HCT116 (cell line): Measurements from ENCODE around the gene WDR44. TPM values are rescaled to one million over a fixed set of nuclear protein-coding genes. Genes with fewer than 3 reads are reported as not detected.

Experiments used
- ATAC-seq: fragments of 200-7000 bp; cut with Tn5 transposase; 2 replicates; pipeline ENCODE4 v1.9.1; 2020; ENCODE audit warnings: mild to moderate bottlenecking, moderate library complexity
- BruUV-seq: library from RNA; stranded (reverse); fragments of 400-500 nt; replicated peaks from 2 replicates; lab custom pipeline; 2021; lab: Mats Ljungman, UMichigan
- CTCF ChIA-PET: fragments of 300-600 bp; sonication (Branson Sonifier 250); formaldehyde crosslinking; loops from one replicate; lab custom pipeline; 2021; ENCODE audit warnings: antibody characterized with exemption; lab: Charles Lee
- POLR2A ChIA-PET: fragments of 300-600, 350-600 bp; sonication (Branson Sonifier 250); formaldehyde crosslinking; loops from one replicate; lab custom pipeline; 2021; ENCODE audit warnings: antibody characterized with exemption; lab: Charles Lee
- RAD21 ChIA-PET, 2 experiments: fragments of 300-600 bp; sonication (Branson Sonifier 250); formaldehyde crosslinking; loops; one replicate each; lab custom pipeline; 2023; ENCODE audit warnings: low total read pairs in 2 of 2; ENCODE audit not compliant: uncharacterized antibody in 2 of 2, unreplicated experiment in 2 of 2, low non-redundant PET in 1 of 2; lab: Charles Lee
- DNase-seq: peaks from one replicate; pipeline ENCODE4 v3.0.0-alpha.2; 2010; ENCODE audit warnings: low read depth, low spot score
- H2AFZ ChIP-seq: fragments of 200-600 bp; shearing (Covaris generic), sonication (generic); 2 replicates; pipeline ENCODE4 v1.6.1; 2017; ENCODE audit warnings: low read depth, mixed run types, mixed read lengths, antibody characterized with exemption, low read length; ENCODE audit not compliant: poor library complexity, severe bottlenecking
- H3K27ac ChIP-seq: 2 replicates; pipeline ENCODE4 v1.5.1; 2012; ENCODE audit warnings: low read depth, low read length
- H3K27me3 ChIP-seq: fragments of 200-600 bp; sonication (generic); 2 replicates; pipeline ENCODE4 v1.6.1; 2016; ENCODE audit warnings: mixed run types, low read length, mixed read lengths; ENCODE audit not compliant: insufficient read depth
- H3K36me3 ChIP-seq, 2 experiments: fragments of 200-500 bp in 1 of 2; fragments of 200-600 bp in 1 of 2; sonication (Bioruptor generic) in 1 of 2; sonication (generic) in 1 of 2; 2 replicates each; pipeline versions ENCODE4 v1.5.1 to v1.6.1; 2014 to 2016; ENCODE audit warnings: low read length in 2 of 2, inconsistent platforms in 1 of 2, mixed read lengths in 1 of 2, mixed run types in 1 of 2; ENCODE audit not compliant: insufficient read depth in 2 of 2, control insufficient read depth in 1 of 2
- H3K4me1 ChIP-seq, 2 experiments: fragments of 200-600 bp in 1 of 2; sonication (generic) in 1 of 2; 2 replicates each; pipeline versions ENCODE4 v1.5.1 to v1.6.1; 2012 to 2017; ENCODE audit warnings: low read length in 2 of 2, inconsistent platforms in 1 of 2, mild to moderate bottlenecking in 1 of 2, mixed read lengths in 1 of 2, mixed run types in 1 of 2, moderate library complexity in 1 of 2; ENCODE audit not compliant: insufficient read depth in 2 of 2, control insufficient read depth in 1 of 2
- H3K4me2 ChIP-seq: fragments of 200-600 bp; sonication (generic); 2 replicates; pipeline ENCODE4 v1.6.1; 2017; ENCODE audit warnings: mixed run types, low read length, mixed read lengths
- H3K4me3 ChIP-seq, 2 experiments: fragments of 200-600 bp in 1 of 2; sonication (generic) in 1 of 2; replicated peaks in 1 of 2; 2 replicates each; pipeline ENCODE4 v1.5.1; 2011 to 2016; ENCODE audit warnings: low read length in 2 of 2, control low read depth in 1 of 2, low read depth in 1 of 2, mild to moderate bottlenecking in 1 of 2, mixed read lengths in 1 of 2, mixed run types in 1 of 2
- H3K79me2 ChIP-seq: fragments of 200-600 bp; sonication (generic); 2 replicates; pipeline ENCODE4 v1.6.1; 2017; ENCODE audit warnings: mild to moderate bottlenecking, mixed run types, low read length, moderate library complexity, mixed read lengths; ENCODE audit not compliant: insufficient read depth
- H3K9ac ChIP-seq: fragments of 200-600 bp; sonication (generic); 2 replicates; pipeline ENCODE4 v1.6.1; 2016; ENCODE audit warnings: low read length, mixed read lengths
- H3K9me2 ChIP-seq: fragments of 200-600 bp; sonication (generic), shearing (Covaris generic); 2 replicates; pipeline ENCODE4 v1.6.1; 2017; ENCODE audit warnings: mixed run types, mild to moderate bottlenecking, moderate library complexity; ENCODE audit not compliant: insufficient read depth
- H3K9me3 ChIP-seq, 2 experiments: fragments of 200-500 bp in 1 of 2; fragments of 200-600 bp in 1 of 2; sonication (Bioruptor generic) in 1 of 2; sonication (generic) in 1 of 2; 2 replicates each; pipeline ENCODE4 v1.6.1; 2014 to 2017; ENCODE audit warnings: low read length in 2 of 2, mixed read lengths in 2 of 2, inconsistent platforms in 1 of 2, low read depth in 1 of 2, mild to moderate bottlenecking in 1 of 2, mixed run types in 1 of 2, moderate library complexity in 1 of 2; ENCODE audit not compliant: control insufficient read depth in 1 of 2, insufficient read depth in 1 of 2
- H4K20me1 ChIP-seq: fragments of 200-600 bp; sonication (generic), shearing (Covaris generic); 2 replicates; pipeline ENCODE4 v1.6.1; 2017; ENCODE audit warnings: mixed run types, mild to moderate bottlenecking, moderate library complexity; ENCODE audit not compliant: insufficient read depth
- ATF3 ChIP-seq: IDR thresholded peaks from 2 replicates; pipeline ENCODE4 v1.6.1; 2012
- CBX3 ChIP-seq: IDR thresholded peaks from 2 replicates; pipeline ENCODE4 v1.6.1; 2012; ENCODE audit warnings: low read depth
- ELF1 ChIP-seq: IDR thresholded peaks from 2 replicates; pipeline ENCODE4 v1.6.1; 2012; ENCODE audit warnings: low read depth, borderline replicate concordance
- EZH2 ChIP-seq: fragments of 200-600 bp; sonication (generic); IDR thresholded peaks from 2 replicates; pipeline ENCODE4 v1.6.1; 2017; ENCODE audit warnings: antibody characterized with exemption, mixed run types
- EZH2phosphoT487 ChIP-seq: fragments of 200-600 bp; IDR thresholded peaks from 2 replicates; pipeline ENCODE4 v1.6.1; 2018; ENCODE audit warnings: antibody characterized with exemption, borderline replicate concordance
- JUND ChIP-seq: IDR thresholded peaks from 2 replicates; pipeline ENCODE4 v1.6.1; 2012
- POLR2AphosphoS5 ChIP-seq: IDR thresholded peaks from 2 replicates; pipeline ENCODE4 v1.6.1; 2011; ENCODE audit warnings: mild to moderate bottlenecking, low read depth, low read length, moderate library complexity
- RAD21 ChIP-seq: IDR thresholded peaks from 2 replicates; pipeline ENCODE4 v1.6.1; 2012; ENCODE audit warnings: low read depth, mild to moderate bottlenecking
- SRF ChIP-seq: IDR thresholded peaks from 2 replicates; pipeline ENCODE4 v1.6.1; 2012; ENCODE audit warnings: low read depth
- YY1 ChIP-seq: IDR thresholded peaks from 2 replicates; pipeline ENCODE4 v1.6.1; 2011; ENCODE audit warnings: low read length, low read depth, moderate library complexity, mild to moderate bottlenecking; ENCODE audit not compliant: insufficient replicate concordance; ENCODE audit errors: extremely low read depth
- ZFX ChIP-seq: fragments of 450-650 bp; IDR thresholded peaks from 2 replicates; pipeline ENCODE4 v1.6.1; 2017
- intact Hi-C: fragments of 100-400 bp; cut with micrococcal nuclease; formaldehyde crosslinking; loops from 2 replicates; pipeline ENCODE4 v1.10.0; 2022
- total RNA-seq: library from RNA; stranded (reverse); gene quantifications from one replicate; pipeline ENCODE4 v1.2.1, GENCODE V29; 2021; ENCODE audit not compliant: unreplicated experiment
- TF ChIP-seq, protein P1 (sequence below): IDR thresholded peaks from 2 replicates; pipeline ENCODE4 v1.6.1; 2012
- TF ChIP-seq, protein P2 (sequence below): IDR thresholded peaks from 2 replicates; pipeline ENCODE4 v1.6.1; 2011; ENCODE audit warnings: mild to moderate bottlenecking, low read length, moderate library complexity; ENCODE audit not compliant: insufficient replicate concordance; ENCODE audit errors: extremely low read depth

The WDR44 gene
- total RNA-seq, 1 experiment from 2014 or later: 12.2 TPM

DNA sequence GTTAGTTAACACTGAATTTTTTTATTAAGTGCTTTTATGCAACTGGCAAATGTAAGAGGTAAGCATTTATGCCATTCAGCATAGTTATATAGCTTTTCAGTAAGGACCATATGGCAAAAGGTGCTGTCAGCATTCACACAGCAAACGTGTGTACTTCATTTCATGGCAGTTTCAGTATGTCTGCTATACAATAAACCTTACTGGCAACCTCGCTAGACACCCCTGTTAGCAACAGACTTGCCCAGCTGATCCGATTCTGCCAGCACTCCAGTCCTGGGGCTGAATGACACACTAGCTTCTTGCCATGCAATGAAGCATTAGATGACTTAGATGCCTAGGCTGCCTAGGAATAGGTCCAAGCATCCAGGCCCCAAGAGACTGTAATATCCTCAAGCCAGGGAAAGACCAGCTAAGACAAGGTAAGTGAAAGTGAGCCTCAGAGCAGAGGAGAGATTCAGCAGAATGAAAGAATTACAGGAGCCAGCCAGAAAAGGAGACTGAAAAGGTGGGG is 102.4 kb downstream of the WDR44 start:
- DNase-seq: no peak
- ATAC-seq: no peak
- Histone ChIP-seq H3K27ac (no peak overlapping the region), H3K27me3 (no peaks in the 10 kb centered on the region), H3K9me3 (no peaks in the 10 kb centered on the region), H3K36me3 (no peaks in the 10 kb centered on the region), H2AFZ (no peak overlapping the region), H3K9me2 (no peaks in the 10 kb centered on the region), H3K9ac (no peak overlapping the region), H3K4me2 (no peak overlapping the region), H3K79me2 (no peaks in the 10 kb centered on the region), H3K4me1 (no peaks in the 10 kb centered on the region), H4K20me1 (no peaks in the 10 kb centered on the region), H3K4me3 (no peak overlapping the region)
- RAD21 ChIA-PET: no interaction called here
- intact Hi-C loops: no loop called here
- POLR2A ChIA-PET: no interaction called here
- BruUV-seq: no TSS peak
- CTCF ChIA-PET: no interaction called here
- TF ChIP-seq, protein P1, sequence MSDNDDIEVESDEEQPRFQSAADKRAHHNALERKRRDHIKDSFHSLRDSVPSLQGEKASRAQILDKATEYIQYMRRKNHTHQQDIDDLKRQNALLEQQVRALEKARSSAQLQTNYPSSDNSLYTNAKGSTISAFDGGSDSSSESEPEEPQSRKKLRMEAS: no peak
- TF ChIP-seq YY1 (no peak), ATF3 (no peak), EZH2 (no peak), JUND (no peak), ELF1 (no peak), RAD21 (no peak), SRF (no peak), CBX3 (no peak), EZH2phosphoT487 (no peak), POLR2AphosphoS5 (no peak), ZFX (no peak)
- TF ChIP-seq, protein P2, sequence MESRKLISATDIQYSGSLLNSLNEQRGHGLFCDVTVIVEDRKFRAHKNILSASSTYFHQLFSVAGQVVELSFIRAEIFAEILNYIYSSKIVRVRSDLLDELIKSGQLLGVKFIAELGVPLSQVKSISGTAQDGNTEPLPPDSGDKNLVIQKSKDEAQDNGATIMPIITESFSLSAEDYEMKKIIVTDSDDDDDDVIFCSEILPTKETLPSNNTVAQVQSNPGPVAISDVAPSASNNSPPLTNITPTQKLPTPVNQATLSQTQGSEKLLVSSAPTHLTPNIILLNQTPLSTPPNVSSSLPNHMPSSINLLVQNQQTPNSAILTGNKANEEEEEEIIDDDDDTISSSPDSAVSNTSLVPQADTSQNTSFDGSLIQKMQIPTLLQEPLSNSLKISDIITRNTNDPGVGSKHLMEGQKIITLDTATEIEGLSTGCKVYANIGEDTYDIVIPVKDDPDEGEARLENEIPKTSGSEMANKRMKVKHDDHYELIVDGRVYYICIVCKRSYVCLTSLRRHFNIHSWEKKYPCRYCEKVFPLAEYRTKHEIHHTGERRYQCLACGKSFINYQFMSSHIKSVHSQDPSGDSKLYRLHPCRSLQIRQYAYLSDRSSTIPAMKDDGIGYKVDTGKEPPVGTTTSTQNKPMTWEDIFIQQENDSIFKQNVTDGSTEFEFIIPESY: no peak
